Naive thymus-derived CD8-positive, alpha-beta T cell (primary cell): ENCODE results near the gene CORO1C. TPM values are rescaled to one million over a fixed set of nuclear protein-coding genes. Genes with fewer than 3 reads are reported as not detected.
"Not testable (repeated sequence)": the region's sequence is repeated elsewhere in the genome, so short reads cannot be mapped to it uniquely, and the experiment has no call there.

Source experiments
- ATAC-seq, 2 donors: fragments of 150-1000 bp; cut with Tn5 transposase in 1 of 2; sonication (Bioruptor Pico), chemical (Tn5 transposase) in 1 of 2; 1 replicate in 1 of 2; 2 replicates in 1 of 2; pipeline ENCODE4 v1.10.0; 2021; ENCODE audit warnings: mild to moderate bottlenecking in 2 of 2, moderate library complexity in 2 of 2
- POLR2A ChIA-PET: fragments of 350-600 bp; sonication (Branson Sonifier 250); formaldehyde crosslinking; loops from one replicate; lab custom pipeline; 2021; ENCODE audit warnings: antibody characterized with exemption; lab: Charles Lee
- DNase-seq, 10 donors: peaks; one replicate each; pipeline versions ENCODE4 v3.0.0 to v3.0.0-alpha.2; 2020 to 2022
- H3K27ac Mint-ChIP-seq, 10 donors: one replicate each; pipeline ENCODE4 v1.8.0; 2020 to 2022; ENCODE audit warnings: mild to moderate bottlenecking in 10 of 10, mixed read lengths in 10 of 10, moderate library complexity in 4 of 10, inconsistent platforms in 1 of 10
- H3K27me3 Mint-ChIP-seq, 5 donors: one replicate each; pipeline ENCODE4 v1.8.0; 2021 to 2022; ENCODE audit warnings: mixed read lengths in 5 of 5
- H3K36me3 Mint-ChIP-seq, 3 donors: one replicate each; pipeline ENCODE4 v1.8.0; 2020 to 2022; ENCODE audit warnings: mixed read lengths in 3 of 3, mild to moderate bottlenecking in 2 of 3, inconsistent platforms in 1 of 3
- H3K4me1 Mint-ChIP-seq, 4 donors: one replicate each; pipeline ENCODE4 v1.8.0; 2021 to 2022; ENCODE audit warnings: mixed read lengths in 4 of 4
- H3K4me3 Mint-ChIP-seq, 10 donors: one replicate each; pipeline ENCODE4 v1.8.0; 2020 to 2022; ENCODE audit warnings: mild to moderate bottlenecking in 10 of 10, mixed read lengths in 10 of 10, moderate library complexity in 6 of 10, inconsistent platforms in 1 of 10
- H3K9me3 Mint-ChIP-seq, 9 donors: one replicate each; pipeline ENCODE4 v1.8.0; 2020 to 2022; ENCODE audit warnings: mixed read lengths in 9 of 9, mild to moderate bottlenecking in 3 of 9, inconsistent platforms in 1 of 9, moderate library complexity in 1 of 9
- polyA plus RNA-seq, 3 donors: library from polyadenylated mRNA; unstranded; fragments of 300-500 nt; fragmentation: Illumina TruSeq; gene quantifications; one replicate each; pipeline ENCODE4 v1.2.3, GENCODE V29; 2021
- total RNA-seq, 8 experiments: library from RNA in 2 of 8; stranded (reverse) in 2 of 8; gene quantifications; one replicate each; pipeline ENCODE4 v1.2.3 and lab custom pipeline; 2021 to 2026

The CORO1C gene
- total and polyA plus RNA-seq, 5 experiments from 2014 or later: 5.0 to 13.1 (median 6.5) TPM

DNA sequence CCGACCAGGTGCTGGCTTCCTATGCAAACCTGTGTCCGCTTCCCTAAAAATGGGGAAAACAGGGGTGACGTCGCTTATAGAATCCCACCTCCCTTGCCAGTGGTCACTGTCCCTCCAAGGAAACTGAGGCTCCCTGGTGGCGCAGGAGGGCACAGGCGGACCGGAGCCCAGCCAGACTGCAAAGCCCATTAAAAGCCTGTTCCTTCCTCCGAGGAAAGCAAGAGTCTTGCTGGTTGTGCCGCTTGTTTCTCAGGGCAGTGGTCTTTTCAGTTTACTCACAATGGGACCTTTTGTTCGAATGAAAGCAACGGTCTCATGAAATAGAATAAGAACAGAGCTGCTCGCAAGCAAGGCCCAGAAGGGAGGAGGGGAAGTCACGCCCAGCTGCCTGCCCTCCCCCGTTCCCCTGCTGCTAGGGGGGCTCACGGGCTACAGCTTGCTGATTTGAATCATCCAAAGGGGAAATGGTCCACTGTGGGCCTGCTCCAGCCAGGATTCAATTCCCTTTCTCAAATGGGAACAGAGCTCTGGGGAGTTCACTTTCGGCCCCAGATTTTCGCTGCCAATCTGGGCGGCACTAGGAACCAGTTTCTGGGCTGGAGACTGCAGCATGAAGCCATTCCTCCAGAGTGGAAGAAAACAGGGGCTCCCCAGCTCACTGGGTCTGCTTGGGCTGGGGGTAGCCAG lies 93.0 kb downstream of the CORO1C start:
- Mint-ChIP-seq H3K27me3 (no peaks in the 10 kb centered on the region), H3K4me3 (peak overlapping the region in 5 of 10 donors; percentile 14 to 42 (median 33)), H3K9me3 (no peaks in the 10 kb centered on the region), H3K4me1 (peaks cover 29 to 91% (median 55%) of the 10 kb centered on the region in 4 donors), H3K36me3 (no peaks in the 10 kb centered on the region), H3K27ac (peak overlapping the region in 7 of 10 donors; percentile 28 to 100 (median 49))
- no peak for DNase-seq
- ATAC-seq: no peak
- POLR2A ChIA-PET: interaction anchor here (1.4 to 16.3 kb wide), 5 partner anchors 7 to 73 kb away, joined by 3 to 233 read pairs (median 110); partner anchors contain the start of genes ISCU and SART3

- Mint-ChIP-seq H3K4me3 (peak overlapping the region in 7 of 10 donors; percentile 22 to 73 (median 30)), H3K4me1 (peaks cover 29 to 91% (median 55%) of the 10 kb centered on the region in 4 donors)
These were observed 93.9 kb downstream of the CORO1C start for GRCh38 chr12:108637222-108637971.

GRCh38 chr12:108635997-108636808 lies 95.1 kb downstream of the CORO1C start:
- H3K27ac Mint-ChIP-seq: peak overlapping the region; percentile 98 to 100 (median 100)
- peaks cover 35 to 89% (median 60%) of the 10 kb centered on the region in 4 donors for H3K4me1 Mint-ChIP-seq
- peak in 4 of 10 donors; percentile 19 to 61 (median 38) for DNase-seq
- peak overlapping the region; percentile 95 to 100 (median 100) for H3K4me3 Mint-ChIP-seq
- no peak for ATAC-seq
- peaks cover 0 to 2% (median 0%) of the 10 kb centered on the region in 9 donors for H3K9me3 Mint-ChIP-seq
- no peaks in the 10 kb centered on the region for H3K27me3 Mint-ChIP-seq
- H3K36me3 Mint-ChIP-seq: peaks cover 6 to 8% (median 6%) of the 10 kb centered on the region in 3 donors
- POLR2A ChIA-PET: interaction anchor here (0.7 to 16.3 kb wide), 10 partner anchors 9 to 221 kb away, joined by 3 to 233 read pairs (median 7); partner anchors contain the start of genes ISCU, SART3 and SSH1

More at GRCh38 chr12:108637222-108637971, 93.9 kb downstream of the CORO1C start:
- DNase-seq: no peak
- ATAC-seq: no peak
- H3K36me3 Mint-ChIP-seq: no peaks in the 10 kb centered on the region
- POLR2A ChIA-PET: interaction anchor here (0.7 to 16.3 kb wide), 6 partner anchors 9 to 96 kb away, joined by 6 to 233 read pairs (median 58); partner anchors contain the start of genes ISCU and SART3
- H3K27ac Mint-ChIP-seq: peak overlapping the region in 9 of 10 donors; percentile 2 to 100 (median 75)
- no peaks in the 10 kb centered on the region for H3K27me3 Mint-ChIP-seq
- H3K9me3 Mint-ChIP-seq: no peaks in the 10 kb centered on the region

DNA sequence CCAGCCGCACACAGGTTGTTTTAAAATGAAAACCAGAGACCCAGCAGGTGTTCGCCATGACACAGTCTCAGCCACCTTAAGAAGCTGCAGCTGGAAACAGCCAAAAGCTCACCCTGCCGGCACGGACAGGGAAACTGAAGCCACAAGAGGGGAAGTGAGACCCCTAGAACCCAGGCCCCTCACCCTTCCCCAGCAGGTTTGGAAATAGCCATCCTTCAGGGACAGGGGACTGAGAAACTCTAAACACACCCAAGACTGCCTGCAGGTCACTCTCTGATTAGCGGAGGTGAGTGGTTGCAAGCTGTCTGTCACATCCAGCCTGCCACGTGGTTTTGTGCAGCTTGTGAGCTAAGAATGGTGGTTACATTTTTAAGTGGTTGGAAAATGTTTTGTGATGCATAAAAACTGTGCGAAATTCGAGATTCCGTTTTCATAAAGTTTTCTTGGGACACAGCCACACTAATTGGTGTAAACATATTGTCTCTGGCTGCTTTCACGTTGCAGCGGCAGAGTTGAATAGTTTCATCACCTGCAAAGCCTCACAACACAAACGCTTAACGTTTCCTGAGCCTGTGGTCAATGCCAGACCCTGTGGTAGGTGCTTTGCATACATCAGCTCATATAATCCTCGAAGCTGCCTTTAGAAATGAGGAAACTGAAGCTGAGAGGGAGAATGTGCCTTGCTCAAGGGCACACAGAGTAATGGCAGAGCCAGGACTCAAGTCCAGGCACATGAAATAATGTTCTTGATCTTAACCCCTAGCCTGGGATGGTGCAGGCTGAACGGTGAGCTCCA lies 95.9 kb downstream of the CORO1C start:
- peak overlapping the region; percentile 98 to 100 (median 100) for H3K27ac Mint-ChIP-seq
- H3K27me3 Mint-ChIP-seq: no peaks in the 10 kb centered on the region
- peak overlapping the region; percentile 95 to 100 (median 100) for H3K4me3 Mint-ChIP-seq
- POLR2A ChIA-PET: interaction anchor here (0.7 to 16.3 kb wide), 11 partner anchors 8 to 222 kb away, joined by 3 to 233 read pairs (median 7); partner anchors contain the start of genes ISCU, SART3 and SSH1
- H3K4me1 Mint-ChIP-seq: peaks cover 36 to 89% (median 66%) of the 10 kb centered on the region in 4 donors
- H3K9me3 Mint-ChIP-seq: peaks cover 0 to 2% (median 0%) of the 10 kb centered on the region in 9 donors
- DNase-seq: peak in 6 of 10 donors; percentile 44 to 76 (median 58)
- ATAC-seq: peak; percentile 20 to 25
- H3K36me3 Mint-ChIP-seq: peaks cover 6 to 8% (median 6%) of the 10 kb centered on the region in 3 donors

DNA sequence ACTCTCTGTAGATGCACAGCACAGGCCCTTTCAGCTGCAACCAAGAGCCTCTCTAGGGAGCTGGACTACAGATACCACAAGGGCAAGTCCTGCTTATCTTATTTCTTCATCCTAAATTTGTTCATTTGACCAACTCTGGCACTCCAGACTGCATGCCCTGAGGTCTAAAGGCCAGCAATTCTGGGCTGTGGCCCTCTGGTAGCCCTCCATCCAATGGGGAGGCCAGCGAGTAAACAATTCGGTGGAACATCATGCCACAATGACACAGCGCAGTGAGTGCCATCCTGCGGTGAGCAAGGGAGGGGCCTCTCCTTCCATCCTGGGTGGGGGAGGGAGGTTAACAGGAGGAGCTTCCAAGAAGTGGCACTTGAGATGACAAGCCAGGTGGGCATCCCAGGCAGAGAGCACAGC lies 97.0 kb downstream of the CORO1C start:
- POLR2A ChIA-PET: interaction anchor here (0.5 to 16.3 kb wide), 9 partner anchors 10 to 521 kb away, joined by 3 to 233 read pairs (median 6); partner anchors contain the start of genes ISCU and SART3
- Mint-ChIP-seq H3K27me3 (no peaks in the 10 kb centered on the region), H3K9me3 (peaks cover 0 to 2% (median 0%) of the 10 kb centered on the region in 9 donors), H3K36me3 (peaks cover 6 to 8% (median 6%) of the 10 kb centered on the region in 3 donors), H3K4me3 (peak overlapping the region; percentile 95 to 100 (median 100)), H3K27ac (peak overlapping the region; percentile 98 to 100 (median 100)), H3K4me1 (peaks cover 36 to 91% (median 72%) of the 10 kb centered on the region in 4 donors)
- no peak for ATAC-seq
- peak in 5 of 10 donors; percentile 29 to 51 (median 37) for DNase-seq

DNA sequence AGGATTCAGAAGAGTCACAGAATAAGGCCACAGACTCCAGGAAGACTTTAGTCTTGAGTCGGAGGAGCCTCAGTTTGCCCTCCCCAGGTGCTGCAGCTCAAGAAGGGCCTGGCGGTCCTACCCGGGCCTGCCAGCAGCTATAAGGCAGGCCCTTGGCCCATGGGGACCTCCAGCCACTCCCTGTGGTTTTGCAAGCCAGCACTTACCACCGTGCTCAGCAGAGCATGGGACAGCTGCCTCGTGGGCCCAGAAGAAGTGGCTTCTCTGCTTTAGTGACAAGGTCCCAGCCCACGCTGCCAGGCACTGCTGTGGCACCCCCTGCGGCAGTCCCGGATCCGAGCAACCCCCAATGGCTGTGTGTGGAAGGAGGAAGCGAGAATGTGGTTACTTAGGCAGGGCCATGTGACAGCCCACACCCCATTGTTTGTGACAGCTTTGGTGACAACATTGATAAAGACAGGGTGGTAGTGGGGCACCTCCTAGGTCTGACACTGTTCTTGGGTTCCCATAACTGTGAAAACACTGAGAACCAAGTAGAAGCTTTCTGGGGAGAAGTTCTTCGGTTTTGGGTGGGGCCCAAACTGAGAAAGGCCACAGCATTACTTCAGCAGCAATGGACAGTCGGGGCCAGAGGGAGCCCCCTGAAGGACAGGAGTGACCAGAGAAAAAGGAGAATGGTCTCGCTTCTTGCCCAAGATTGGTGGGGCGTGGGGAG lies 97.6 kb downstream of the CORO1C start, which contains the start of gene SELPLG:
SELPLG (minus strand) TSS at position 361 of the 715 bp plus-strand sequence. CDS start 9,587 bp downstream, outside the sequence.
- Mint-ChIP-seq H3K27me3 (no peaks in the 10 kb centered on the region), H3K9me3 (peaks cover 0 to 2% (median 0%) of the 10 kb centered on the region in 9 donors), H3K4me1 (peaks cover 32 to 91% (median 74%) of the 10 kb centered on the region in 4 donors), H3K4me3 (peak within 1 kb of the TSS; percentile 95 to 100 (median 100)), H3K27ac (peak within 1 kb of the TSS; percentile 98 to 100 (median 100)), H3K36me3 (peaks cover 6 to 8% (median 8%) of the 10 kb centered on the region in 3 donors)
- DNase-seq: peak; percentile 66 to 96 (median 90)
- peak; percentile 73 to 75 for ATAC-seq
- POLR2A ChIA-PET: interaction anchor here (0.5 to 16.3 kb wide), 12 partner anchors 9 to 522 kb away, joined by 3 to 233 read pairs (median 4); partner anchors contain the start of genes ISCU and SART3

DNA sequence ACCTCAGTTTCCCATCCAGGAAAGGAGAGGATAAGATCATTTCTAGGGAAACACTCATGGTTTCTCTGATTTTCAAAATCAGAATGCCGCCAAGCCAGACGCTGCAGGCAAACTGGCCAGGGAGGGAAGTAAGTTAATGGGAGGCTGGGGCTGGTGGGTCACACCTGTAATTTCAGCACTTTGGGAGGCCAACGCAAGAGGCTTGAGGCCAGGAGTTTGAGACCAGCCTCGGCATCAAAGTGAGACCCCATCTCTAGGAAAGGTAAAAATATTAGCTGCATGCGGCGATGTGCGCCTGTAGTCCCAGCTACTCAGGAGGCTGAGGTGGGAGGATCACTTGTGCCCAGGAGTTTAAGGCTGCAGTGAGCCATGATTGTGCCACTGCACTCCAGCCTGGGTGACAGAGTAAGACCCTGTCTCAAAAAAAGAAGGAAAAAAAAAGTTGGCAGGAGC lies 98.2 kb downstream of the CORO1C start:
- peaks cover 36 to 91% (median 78%) of the 10 kb centered on the region in 4 donors for H3K4me1 Mint-ChIP-seq
- peaks cover 6 to 13% (median 8%) of the 10 kb centered on the region in 3 donors for H3K36me3 Mint-ChIP-seq

DNA sequence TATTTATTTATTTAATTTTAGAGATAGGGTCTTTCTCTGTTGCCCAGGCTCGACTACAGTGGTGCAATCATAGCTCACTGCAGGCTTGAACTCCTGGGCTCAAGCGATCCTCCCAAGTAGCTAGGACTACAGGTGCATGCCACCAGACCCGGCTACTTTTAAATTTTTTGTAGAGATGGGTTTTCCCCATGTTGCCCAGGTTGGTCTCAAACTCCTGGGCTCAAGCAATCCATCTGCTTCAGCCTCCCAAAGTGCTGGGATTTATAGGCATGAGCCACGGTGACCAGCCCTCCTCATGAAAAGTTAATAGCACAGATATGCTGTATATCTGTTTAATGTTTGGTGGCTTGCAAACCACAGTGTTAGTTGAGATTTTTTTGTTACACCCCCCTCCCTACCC lies 100.1 kb downstream of the CORO1C start:
- not testable (repeated sequence) for ATAC-seq, DNase-seq, H3K27me3 Mint-ChIP-seq, H3K9me3 Mint-ChIP-seq
- Mint-ChIP-seq H3K27ac (peak overlapping the region; percentile 98 to 100 (median 100)), H3K4me3 (peak overlapping the region; percentile 95 to 100 (median 100)), H3K36me3 (peaks cover 6 to 27% (median 8%) of the 10 kb centered on the region in 3 donors), H3K4me1 (peaks cover 33 to 91% (median 74%) of the 10 kb centered on the region in 4 donors)
- POLR2A ChIA-PET: interaction anchor here (1.0 to 16.3 kb wide), 6 partner anchors 8 to 173 kb away, joined by 3 to 233 read pairs (median 70); partner anchors contain the start of genes ISCU and SART3

More for the DNA sequence above, 98.2 kb downstream of the CORO1C start:
- ATAC-seq (no peak), DNase-seq (no peak)
- POLR2A ChIA-PET: interaction anchor here (0.6 to 16.3 kb wide), 10 partner anchors 13 to 124 kb away, joined by 3 to 233 read pairs (median 6); partner anchors contain the start of genes ISCU and SART3
- Mint-ChIP-seq H3K4me3 (peak overlapping the region; percentile 95 to 100 (median 100)), H3K27ac (peak overlapping the region; percentile 98 to 100 (median 100)), H3K9me3 (peaks cover 0 to 2% (median 0%) of the 10 kb centered on the region in 9 donors), H3K27me3 (no peaks in the 10 kb centered on the region)

- Mint-ChIP-seq H3K36me3 (peaks cover 6 to 32% (median 10%) of the 10 kb centered on the region in 3 donors), H3K27me3 (no peaks in the 10 kb centered on the region), H3K9me3 (peaks cover 0 to 2% (median 0%) of the 10 kb centered on the region in 9 donors), H3K27ac (peak overlapping the region; percentile 98 to 100 (median 100)), H3K4me1 (peaks cover 32 to 91% (median 73%) of the 10 kb centered on the region in 4 donors), H3K4me3 (peak overlapping the region; percentile 91 to 100 (median 99))
- ATAC-seq: no peak
- POLR2A ChIA-PET: interaction anchor here (1.0 to 16.3 kb wide), 6 partner anchors 8 to 173 kb away, joined by 3 to 233 read pairs (median 58); partner anchors contain the start of genes ISCU and SART3
- peak in 4 of 10 donors; percentile 13 to 64 (median 34) for DNase-seq
These were observed 100.7 kb downstream of the CORO1C start for GRCh38 chr12:108630481-108631207.
